Trophoblast cell (in vitro differentiated cells and primary cell): Measurements from ENCODE around the gene IGF1R.

Experiments
- DNase-seq, 2 donors: peaks; one replicate each; pipeline ENCODE4 v3.0.0-alpha.2; 2016
- H2AFZ ChIP-seq: 2 replicates; pipeline ENCODE4 v1.6.1; 2013; ENCODE audit warnings: low read length, moderate library complexity, mild to moderate bottlenecking; ENCODE audit not compliant: insufficient read depth, poor library complexity
- H2AK5ac ChIP-seq: 2 replicates; pipeline ENCODE4 v1.6.1; 2013; ENCODE audit warnings: mild to moderate bottlenecking, low read length
- H2BK120ac ChIP-seq: 2 replicates; pipeline ENCODE4 v1.6.1; 2013; ENCODE audit warnings: low read length, mild to moderate bottlenecking, moderate library complexity; ENCODE audit not compliant: insufficient read depth, poor library complexity
- H2BK12ac ChIP-seq: 2 replicates; pipeline ENCODE4 v1.6.1; 2013; ENCODE audit warnings: mild to moderate bottlenecking, low read length, moderate library complexity
- H2BK5ac ChIP-seq: 2 replicates; pipeline ENCODE4 v1.6.1; 2013; ENCODE audit warnings: low read length, low read depth, moderate library complexity, mild to moderate bottlenecking; ENCODE audit not compliant: poor library complexity
- H3K14ac ChIP-seq: 2 replicates; pipeline ENCODE4 v1.6.1; 2013; ENCODE audit warnings: mild to moderate bottlenecking, low read length
- H3K18ac ChIP-seq: 2 replicates; pipeline ENCODE4 v1.6.1; 2013; ENCODE audit warnings: mild to moderate bottlenecking, low read length
- H3K23ac ChIP-seq: 2 replicates; pipeline ENCODE4 v1.6.1; 2013; ENCODE audit warnings: low read length
- H3K27ac ChIP-seq: 2 replicates; pipeline ENCODE4 v1.5.1; 2013; ENCODE audit warnings: low read depth, mild to moderate bottlenecking, inconsistent platforms, low read length, moderate library complexity
- H3K27me3 ChIP-seq: 2 replicates; pipeline ENCODE4 v1.6.1; 2013; ENCODE audit warnings: inconsistent platforms, mild to moderate bottlenecking, low read length, moderate library complexity; ENCODE audit not compliant: insufficient read depth
- H3K36me3 ChIP-seq, 2 experiments: 1 replicate in 1 of 2; 2 replicates in 1 of 2; pipeline ENCODE4 v1.6.1; 2013; ENCODE audit warnings: low read length in 2 of 2, mild to moderate bottlenecking in 2 of 2, moderate library complexity in 1 of 2; ENCODE audit not compliant: insufficient read depth in 2 of 2, control insufficient read depth in 1 of 2
- H3K4ac ChIP-seq: 2 replicates; pipeline ENCODE4 v1.6.1; 2013; ENCODE audit warnings: low read depth, mild to moderate bottlenecking, low read length, moderate library complexity
- H3K4me1 ChIP-seq, 2 experiments: 1 replicate in 1 of 2; 2 replicates in 1 of 2; pipeline ENCODE4 v1.6.1; 2013; ENCODE audit warnings: low read length in 2 of 2, mild to moderate bottlenecking in 2 of 2, moderate library complexity in 1 of 2; ENCODE audit not compliant: insufficient read depth in 2 of 2, control insufficient read depth in 1 of 2
- H3K4me2 ChIP-seq: 2 replicates; pipeline ENCODE4 v1.6.1; 2013; ENCODE audit warnings: inconsistent platforms, mild to moderate bottlenecking, low read length, moderate library complexity
- H3K4me3 ChIP-seq: 2 replicates; pipeline ENCODE4 v1.5.1; 2013; ENCODE audit warnings: mild to moderate bottlenecking, low read depth, low read length, inconsistent platforms
- H3K79me1 ChIP-seq: one replicate; pipeline ENCODE4 v1.6.1; 2013; ENCODE audit warnings: low read length
- H3K79me2 ChIP-seq: 2 replicates; pipeline ENCODE4 v1.6.1; 2013; ENCODE audit warnings: low read length, mild to moderate bottlenecking; ENCODE audit not compliant: control insufficient read depth, insufficient read depth, poor library complexity
- H3K9ac ChIP-seq: 2 replicates; pipeline ENCODE4 v1.6.1; 2013; ENCODE audit warnings: mild to moderate bottlenecking, low read length
- H3K9me3 ChIP-seq: 2 replicates; pipeline ENCODE4 v1.6.1; 2013; ENCODE audit warnings: low read depth, mild to moderate bottlenecking, control low read depth, inconsistent platforms, low read length; ENCODE audit not compliant: insufficient read depth
- H4K12ac ChIP-seq: 2 replicates; pipeline ENCODE4 v1.6.1; 2013; ENCODE audit warnings: low read depth, mild to moderate bottlenecking, low read length, moderate library complexity
- H4K8ac ChIP-seq: 2 replicates; pipeline ENCODE4 v1.6.1; 2013; ENCODE audit warnings: low read depth, mild to moderate bottlenecking, low read length, moderate library complexity
- H4K91ac ChIP-seq: one replicate; pipeline ENCODE4 v1.6.1; 2013; ENCODE audit warnings: low read depth, mild to moderate bottlenecking, low read length, moderate library complexity
- WGBS: extraction: QIAGEN DNeasy Blood & Tissue Kit; methylation state at CpG from one replicate; pipeline ENCODE4 v1.1.7; 2013; ENCODE audit warnings: missing lambda C conversion rate; ENCODE audit not compliant: insufficient read length, insufficient coverage; ENCODE audit errors: extremely low coverage; 5-methylcytosine and 5-hydroxymethylcytosine counted together

The IGF1R gene

DNA sequence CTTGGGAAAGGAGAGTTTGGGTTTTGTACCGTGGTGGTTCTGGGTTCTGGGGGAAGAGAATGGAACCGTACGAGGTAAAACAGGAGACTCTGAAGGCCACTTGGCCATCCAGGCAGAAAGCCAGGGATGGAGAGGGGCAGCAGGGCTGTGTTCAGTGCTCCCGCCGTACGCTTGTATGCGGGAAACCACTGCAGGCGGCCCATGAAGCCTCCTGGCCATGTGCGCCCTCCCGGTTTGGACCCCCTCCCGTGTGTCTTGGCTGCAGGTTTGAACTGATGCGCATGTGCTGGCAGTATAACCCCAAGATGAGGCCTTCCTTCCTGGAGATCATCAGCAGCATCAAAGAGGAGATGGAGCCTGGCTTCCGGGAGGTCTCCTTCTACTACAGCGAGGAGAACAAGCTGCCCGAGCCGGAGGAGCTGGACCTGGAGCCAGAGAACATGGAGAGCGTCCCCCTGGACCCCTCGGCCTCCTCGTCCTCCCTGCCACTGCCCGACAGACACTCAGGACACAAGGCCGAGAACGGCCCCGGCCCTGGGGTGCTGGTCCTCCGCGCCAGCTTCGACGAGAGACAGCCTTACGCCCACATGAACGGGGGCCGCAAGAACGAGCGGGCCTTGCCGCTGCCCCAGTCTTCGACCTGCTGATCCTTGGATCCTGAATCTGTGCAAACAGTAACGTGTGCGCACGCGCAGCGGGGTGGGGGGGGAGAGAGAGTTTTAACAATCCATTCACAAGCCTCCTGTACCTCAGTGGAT is 308.6 kb downstream of the IGF1R start:
- no peaks in the 10 kb centered on the region for H3K4me1 ChIP-seq
- H3K23ac ChIP-seq: no peak overlapping the region
- H4K91ac ChIP-seq: no peak overlapping the region
- peaks cover 72 to 87% of the 10 kb centered on the region in 2 experiments for H3K36me3 ChIP-seq
- no peak overlapping the region for H2AK5ac ChIP-seq
- no peak overlapping the region for H3K9ac ChIP-seq
- H3K4me2 ChIP-seq: no peak overlapping the region
- H3K9me3 ChIP-seq: peaks cover 10% of the 10 kb centered on the region
- H3K18ac ChIP-seq: no peak overlapping the region
- no CpG with 5 or more reads among the region's 39 CpGs for WGBS
- H3K4me3 ChIP-seq: no peak overlapping the region
- H2BK12ac ChIP-seq: no peak overlapping the region
- no peak overlapping the region for H3K27ac ChIP-seq
- no peak overlapping the region for H4K12ac ChIP-seq
- no peak overlapping the region for H3K4ac ChIP-seq
- H2BK120ac ChIP-seq: no peak overlapping the region
- H3K79me1 ChIP-seq: no peaks in the 10 kb centered on the region
- H3K27me3 ChIP-seq: no peaks in the 10 kb centered on the region
- H3K14ac ChIP-seq: no peak overlapping the region
- H2AFZ ChIP-seq: no peak overlapping the region
- DNase-seq: no peak
- no peak overlapping the region for H4K8ac ChIP-seq
- H2BK5ac ChIP-seq: no peak overlapping the region
- H3K79me2 ChIP-seq: no peaks in the 10 kb centered on the region

DNA sequence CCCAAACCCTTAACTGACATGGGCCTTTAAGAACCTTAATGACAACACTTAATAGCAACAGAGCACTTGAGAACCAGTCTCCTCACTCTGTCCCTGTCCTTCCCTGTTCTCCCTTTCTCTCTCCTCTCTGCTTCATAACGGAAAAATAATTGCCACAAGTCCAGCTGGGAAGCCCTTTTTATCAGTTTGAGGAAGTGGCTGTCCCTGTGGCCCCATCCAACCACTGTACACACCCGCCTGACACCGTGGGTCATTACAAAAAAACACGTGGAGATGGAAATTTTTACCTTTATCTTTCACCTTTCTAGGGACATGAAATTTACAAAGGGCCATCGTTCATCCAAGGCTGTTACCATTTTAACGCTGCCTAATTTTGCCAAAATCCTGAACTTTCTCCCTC is 309.3 kb downstream of the IGF1R start:
- H3K27ac ChIP-seq: no peak overlapping the region
- no CpG with 5 or more reads among the region's 6 CpGs for WGBS

DNA sequence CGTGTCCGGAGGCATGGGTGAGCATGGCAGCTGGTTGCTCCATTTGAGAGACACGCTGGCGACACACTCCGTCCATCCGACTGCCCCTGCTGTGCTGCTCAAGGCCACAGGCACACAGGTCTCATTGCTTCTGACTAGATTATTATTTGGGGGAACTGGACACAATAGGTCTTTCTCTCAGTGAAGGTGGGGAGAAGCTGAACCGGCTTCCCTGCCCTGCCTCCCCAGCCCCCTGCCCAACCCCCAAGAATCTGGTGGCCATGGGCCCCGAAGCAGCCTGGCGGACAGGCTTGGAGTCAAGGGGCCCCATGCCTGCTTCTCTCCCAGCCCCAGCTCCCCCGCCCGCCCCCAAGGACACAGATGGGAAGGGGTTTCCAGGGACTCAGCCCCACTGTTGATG is 309.7 kb downstream of the IGF1R start:
- no peaks in the 10 kb centered on the region for H3K79me2 ChIP-seq
- no peak overlapping the region for H3K18ac ChIP-seq
- peaks cover 70 to 87% of the 10 kb centered on the region in 2 experiments for H3K36me3 ChIP-seq
- H3K79me1 ChIP-seq: no peaks in the 10 kb centered on the region
- no peak overlapping the region for H3K23ac ChIP-seq
- H3K4me3 ChIP-seq: no peak overlapping the region
- H3K14ac ChIP-seq: no peak overlapping the region
- no CpG with 5 or more reads among the region's 11 CpGs for WGBS
- no peaks in the 10 kb centered on the region for H3K27me3 ChIP-seq
- no peak overlapping the region for H4K12ac ChIP-seq
- no peak overlapping the region for H2AK5ac ChIP-seq
- H3K4me2 ChIP-seq: no peak overlapping the region
- H3K9me3 ChIP-seq: peaks cover 12% of the 10 kb centered on the region
- H4K91ac ChIP-seq: no peak overlapping the region
- no peak overlapping the region for H3K4ac ChIP-seq
- no peak overlapping the region for H2AFZ ChIP-seq
- DNase-seq: no peak
- H3K4me1 ChIP-seq: no peaks in the 10 kb centered on the region
- H4K8ac ChIP-seq: no peak overlapping the region
- no peak overlapping the region for H2BK120ac ChIP-seq
- H3K27ac ChIP-seq: no peak overlapping the region
- H2BK5ac ChIP-seq: no peak overlapping the region
- no peak overlapping the region for H3K9ac ChIP-seq
- no peak overlapping the region for H2BK12ac ChIP-seq

More for the DNA sequence above, 309.3 kb downstream of the IGF1R start:
- H2AFZ ChIP-seq: no peak overlapping the region
- H3K36me3 ChIP-seq: peaks cover 73 to 88% of the 10 kb centered on the region in 2 experiments
- H3K4me1 ChIP-seq: no peaks in the 10 kb centered on the region
- H3K79me2 ChIP-seq: no peaks in the 10 kb centered on the region
- H3K27me3 ChIP-seq: no peaks in the 10 kb centered on the region
- no peak overlapping the region for H3K4me2 ChIP-seq
- H3K4me3 ChIP-seq: no peak overlapping the region
- no peaks in the 10 kb centered on the region for H3K79me1 ChIP-seq
- no peak overlapping the region for H2AK5ac ChIP-seq
- H3K9me3 ChIP-seq: peaks cover 12% of the 10 kb centered on the region
- H2BK12ac ChIP-seq: no peak overlapping the region
- H4K91ac ChIP-seq: no peak overlapping the region
- H4K8ac ChIP-seq: no peak overlapping the region
- no peak overlapping the region for H3K9ac ChIP-seq
- no peak overlapping the region for H2BK5ac ChIP-seq
- no peak overlapping the region for H4K12ac ChIP-seq
- no peak for DNase-seq
- H2BK120ac ChIP-seq: no peak overlapping the region
- H3K4ac ChIP-seq: no peak overlapping the region
- no peak overlapping the region for H3K18ac ChIP-seq
- H3K23ac ChIP-seq: no peak overlapping the region
- no peak overlapping the region for H3K14ac ChIP-seq

DNA sequence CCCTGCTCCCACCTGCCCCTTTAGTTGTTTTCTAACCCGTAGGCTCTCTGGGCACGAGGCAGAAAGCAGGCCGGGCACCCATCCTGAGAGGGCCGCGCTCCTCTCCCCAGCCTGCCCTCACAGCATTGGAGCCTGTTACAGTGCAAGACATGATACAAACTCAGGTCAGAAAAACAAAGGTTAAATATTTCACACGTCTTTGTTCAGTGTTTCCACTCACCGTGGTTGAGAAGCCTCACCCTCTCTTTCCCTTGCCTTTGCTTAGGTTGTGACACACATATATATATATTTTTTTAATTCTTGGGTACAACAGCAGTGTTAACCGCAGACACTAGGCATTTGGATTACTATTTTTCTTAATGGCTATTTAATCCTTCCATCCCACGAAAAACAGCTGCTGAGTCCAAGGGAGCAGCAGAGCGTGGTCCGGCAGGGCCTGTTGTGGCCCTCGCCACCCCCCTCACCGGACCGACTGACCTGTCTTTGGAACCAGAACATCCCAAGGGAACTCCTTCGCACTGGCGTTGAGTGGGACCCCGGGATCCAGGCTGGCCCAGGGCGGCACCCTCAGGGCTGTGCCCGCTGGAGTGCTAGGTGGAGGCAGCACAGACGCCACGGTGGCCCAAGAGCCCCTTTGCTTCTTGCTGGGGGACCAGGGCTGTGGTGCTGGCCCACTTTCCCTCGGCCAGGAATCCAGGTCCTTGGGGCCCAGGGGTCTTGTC is 310.7 kb downstream of the IGF1R start:
- no peak overlapping the region for H3K4me3 ChIP-seq
- no peak overlapping the region for H2BK5ac ChIP-seq
- no peak overlapping the region for H3K27ac ChIP-seq
- no peak overlapping the region for H2BK12ac ChIP-seq
- no peak overlapping the region for H3K9ac ChIP-seq
- H3K18ac ChIP-seq: no peak overlapping the region
- H2AK5ac ChIP-seq: no peak overlapping the region
- no peak overlapping the region for H3K4ac ChIP-seq
- DNase-seq: no peak
- no peaks in the 10 kb centered on the region for H3K4me1 ChIP-seq
- H3K79me1 ChIP-seq: no peaks in the 10 kb centered on the region
- peaks cover 12% of the 10 kb centered on the region for H3K9me3 ChIP-seq
- no peak overlapping the region for H3K14ac ChIP-seq
- no CpG with 5 or more reads among the region's 22 CpGs for WGBS
- H3K79me2 ChIP-seq: no peaks in the 10 kb centered on the region
- no peaks in the 10 kb centered on the region for H3K27me3 ChIP-seq
- H4K91ac ChIP-seq: no peak overlapping the region
- peaks cover 63 to 81% of the 10 kb centered on the region in 2 experiments for H3K36me3 ChIP-seq
- H3K23ac ChIP-seq: no peak overlapping the region
- H2BK120ac ChIP-seq: no peak overlapping the region
- H4K12ac ChIP-seq: no peak overlapping the region
- H4K8ac ChIP-seq: no peak overlapping the region
- no peak overlapping the region for H2AFZ ChIP-seq
- no peak overlapping the region for H3K4me2 ChIP-seq
